ENCODE data around the gene SIGLEC12.

The SIGLEC12 gene

GRCh38 chr19:51542699-51543098, 41.1 kb upstream of the SIGLEC12 start:
- Histone ChIP-seq H3K4me3 (ENCODE audit: low read length) (no peak overlapping the region), H3K4me2 (ENCODE audit: low read depth, low read length) (no peak overlapping the region), H3K27me3 (replicated peaks; ENCODE audit: insufficient read depth, low read length) (no peaks in the 10 kb centered on the region), H3K36me3 (replicated peaks; ENCODE audit: insufficient read depth, low read length) (no peaks in the 10 kb centered on the region), H3K27ac (ENCODE audit: low read length) (no peak overlapping the region), H3F3A (ENCODE audit: insufficient read depth, low read length) (no peaks in the 10 kb centered on the region), H2AFZ (ENCODE audit: low read length) (no peak overlapping the region), H3K9me3 (replicated peaks; ENCODE audit: insufficient read depth, low read length) (no peaks in the 10 kb centered on the region), H3K9me2 (replicated peaks; ENCODE audit: insufficient read depth, low read length) (no peaks in the 10 kb centered on the region), H4K20me1 (ENCODE audit: insufficient read depth, low read length) (no peaks in the 10 kb centered on the region), H3K9ac (ENCODE audit: low read length) (no peak overlapping the region), H3K4me1 (ENCODE audit: low read length) (no peaks in the 10 kb centered on the region), H3K79me2 (ENCODE audit: low read length) (no peaks in the 10 kb centered on the region)
- no peak for DNase-seq
- no peak for TF ChIP-seq EZH2phosphoT487 (IDR thresholded peaks at IDR 0.05; ENCODE audit: low read length)
- no peak for TF ChIP-seq EZH2 (optimal IDR thresholded peaks at IDR 0.05; ENCODE audit: low read depth, low read length)
- TF ChIP-seq CTCF (IDR thresholded peaks at IDR 0.05; ENCODE audit: low read length) = no peak

GRCh38 chr19:51541458-51542357, 40.1 kb upstream of the SIGLEC12 start:
- H3F3A ChIP-seq (ENCODE audit: insufficient read depth, low read length) = no peaks in the 10 kb centered on the region
- no peak overlapping the region for H2AFZ ChIP-seq (ENCODE audit: low read length)
- DNase-seq = no peak
- H3K79me2 ChIP-seq (ENCODE audit: low read length) = no peaks in the 10 kb centered on the region
- H3K9me2 ChIP-seq (replicated peaks; ENCODE audit: insufficient read depth, low read length) = no peaks in the 10 kb centered on the region
- TF ChIP-seq EZH2phosphoT487 (IDR thresholded peaks at IDR 0.05; ENCODE audit: low read length) = no peak
- TF ChIP-seq EZH2 (optimal IDR thresholded peaks at IDR 0.05; ENCODE audit: low read depth, low read length) = no peak
- no peak for TF ChIP-seq CTCF (IDR thresholded peaks at IDR 0.05; ENCODE audit: low read length)
- H4K20me1 ChIP-seq (ENCODE audit: insufficient read depth, low read length) = no peaks in the 10 kb centered on the region
- no peaks in the 10 kb centered on the region for H3K4me1 ChIP-seq (ENCODE audit: low read length)
- no peaks in the 10 kb centered on the region for H3K36me3 ChIP-seq (replicated peaks; ENCODE audit: insufficient read depth, low read length)
- H3K4me2 ChIP-seq (ENCODE audit: low read depth, low read length) = no peak overlapping the region
- no peak overlapping the region for H3K27ac ChIP-seq (ENCODE audit: low read length)
- H3K9ac ChIP-seq (ENCODE audit: low read length) = no peak overlapping the region
- no peaks in the 10 kb centered on the region for H3K9me3 ChIP-seq (replicated peaks; ENCODE audit: insufficient read depth, low read length)
- no peaks in the 10 kb centered on the region for H3K27me3 ChIP-seq (replicated peaks; ENCODE audit: insufficient read depth, low read length)
- H3K4me3 ChIP-seq (ENCODE audit: low read length) = no peak overlapping the region

GRCh38 chr19:51539821-51540366, 38.3 kb upstream of the SIGLEC12 start:
- Histone ChIP-seq H3K36me3 (replicated peaks; ENCODE audit: insufficient read depth, low read length) (no peaks in the 10 kb centered on the region), H3F3A (ENCODE audit: insufficient read depth, low read length) (no peaks in the 10 kb centered on the region), H3K9me2 (replicated peaks; ENCODE audit: insufficient read depth, low read length) (no peaks in the 10 kb centered on the region), H3K4me2 (ENCODE audit: low read depth, low read length) (no peak overlapping the region), H3K9ac (ENCODE audit: low read length) (no peak overlapping the region), H3K27ac (ENCODE audit: low read length) (no peak overlapping the region), H3K4me3 (ENCODE audit: low read length) (no peak overlapping the region), H2AFZ (ENCODE audit: low read length) (no peak overlapping the region), H4K20me1 (ENCODE audit: insufficient read depth, low read length) (no peaks in the 10 kb centered on the region), H3K4me1 (ENCODE audit: low read length) (no peaks in the 10 kb centered on the region), H3K79me2 (ENCODE audit: low read length) (no peaks in the 10 kb centered on the region), H3K9me3 (replicated peaks; ENCODE audit: insufficient read depth, low read length) (no peaks in the 10 kb centered on the region), H3K27me3 (replicated peaks; ENCODE audit: insufficient read depth, low read length) (no peaks in the 10 kb centered on the region)
- TF ChIP-seq EZH2 (optimal IDR thresholded peaks at IDR 0.05; ENCODE audit: low read depth, low read length) = no peak
- no peak for TF ChIP-seq EZH2phosphoT487 (IDR thresholded peaks at IDR 0.05; ENCODE audit: low read length)
- TF ChIP-seq CTCF (IDR thresholded peaks at IDR 0.05; ENCODE audit: low read length) = no peak
- DNase-seq = no peak

Measured in MM.1S (cell line).